ENCODE results near the gene ARL6IP4.
"Not testable (repeated sequence)": the region's sequence is repeated elsewhere in the genome, so short reads cannot be mapped to it uniquely, and the experiment has no call there.

Gene ARL6IP4

DNA sequence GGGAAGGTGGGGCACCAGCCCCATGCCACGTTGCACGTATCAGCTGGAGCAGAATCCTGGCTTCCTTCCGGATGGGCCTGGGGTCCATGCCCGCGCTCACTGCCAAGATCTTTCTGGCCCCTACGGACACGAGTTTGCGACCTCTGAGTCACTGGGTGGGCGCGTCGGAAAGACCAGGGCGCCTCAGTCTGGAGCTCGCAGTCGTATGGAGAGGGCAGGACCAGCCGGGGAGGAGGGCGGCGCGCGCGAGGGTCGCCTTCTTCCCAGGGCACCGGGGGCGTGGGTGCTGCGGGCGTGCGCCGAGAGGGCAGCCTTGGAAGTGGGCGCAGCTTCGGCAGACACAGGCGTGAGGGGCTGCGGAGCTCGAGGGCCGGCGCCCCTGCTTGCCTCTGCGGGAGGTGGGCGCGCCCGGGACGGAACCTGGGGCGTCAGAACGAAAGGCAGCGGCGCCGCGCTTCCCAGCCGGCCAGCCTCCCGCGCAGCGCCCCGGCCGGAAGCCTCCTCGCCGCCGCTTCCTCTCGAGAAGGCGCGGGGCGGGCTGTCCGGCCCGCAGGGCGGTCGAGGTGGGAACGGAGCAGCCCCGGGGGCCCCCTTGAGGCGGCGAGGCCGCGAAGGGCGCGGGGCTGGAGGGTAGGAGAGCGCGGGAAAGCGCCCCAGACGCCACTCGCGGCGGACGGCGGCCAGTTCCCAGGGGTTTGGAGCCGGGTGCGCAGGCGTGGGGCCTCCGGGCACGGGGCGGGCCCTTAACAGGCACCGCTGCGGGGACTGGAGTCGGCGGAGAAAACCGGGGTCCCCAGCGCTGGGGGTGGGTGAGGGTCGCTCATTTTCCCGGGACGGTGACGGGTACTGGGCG is at the start of gene ARL6IP4:
Gene ARL6IP4, plus strand, starts transcription at position 499 of the 853 bp plus-strand sequence. CDS start 459 bp downstream, outside the sequence.
- peak; percentile 35 to 37 for DNase-seq (ENCODE audit: low read depth in 2 of 2)

DNA sequence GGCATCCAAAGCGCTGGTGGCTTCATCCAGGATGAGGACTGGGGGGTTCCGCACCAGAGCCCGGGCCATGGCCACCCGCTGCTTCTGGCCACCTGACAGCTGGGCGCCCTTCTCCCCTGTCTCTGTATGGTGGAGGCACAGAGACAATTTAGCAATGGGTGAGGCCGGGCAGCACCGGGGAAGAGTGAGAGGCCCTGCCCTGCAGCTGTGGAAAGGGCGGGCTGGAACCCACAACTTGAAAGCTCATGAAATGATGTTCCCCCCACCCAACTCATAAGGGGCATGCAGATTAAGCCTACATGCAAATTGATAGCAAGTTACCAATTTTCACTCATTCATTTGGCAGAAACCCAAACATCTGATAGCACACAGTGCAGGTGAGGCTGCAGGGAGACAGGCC is 48.3 kb upstream of the ARL6IP4 start:
- DNase-seq (ENCODE audit: low read depth in 2 of 2), result no peak

DNA sequence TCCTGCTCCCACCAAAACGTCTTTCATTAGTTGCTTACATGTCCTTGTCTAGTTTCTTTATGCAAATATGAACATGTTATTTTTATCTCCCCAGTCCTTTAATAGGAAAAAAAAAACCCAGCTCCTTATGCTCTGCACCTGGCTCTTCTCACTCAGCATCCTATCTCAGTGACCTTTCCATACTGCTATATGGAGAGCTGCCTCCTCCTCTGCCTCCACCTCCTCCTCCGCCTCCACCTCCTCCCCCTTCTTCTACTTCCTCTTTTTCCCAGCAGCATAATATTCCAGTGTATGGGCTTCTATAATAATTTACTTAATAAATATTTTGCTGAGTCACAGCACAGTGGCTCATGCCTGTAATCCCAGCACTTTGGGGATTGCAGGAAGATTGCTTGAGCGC is 45.8 kb upstream of the ARL6IP4 start:
- no peak for DNase-seq (ENCODE audit: low read depth in 2 of 2)

DNA sequence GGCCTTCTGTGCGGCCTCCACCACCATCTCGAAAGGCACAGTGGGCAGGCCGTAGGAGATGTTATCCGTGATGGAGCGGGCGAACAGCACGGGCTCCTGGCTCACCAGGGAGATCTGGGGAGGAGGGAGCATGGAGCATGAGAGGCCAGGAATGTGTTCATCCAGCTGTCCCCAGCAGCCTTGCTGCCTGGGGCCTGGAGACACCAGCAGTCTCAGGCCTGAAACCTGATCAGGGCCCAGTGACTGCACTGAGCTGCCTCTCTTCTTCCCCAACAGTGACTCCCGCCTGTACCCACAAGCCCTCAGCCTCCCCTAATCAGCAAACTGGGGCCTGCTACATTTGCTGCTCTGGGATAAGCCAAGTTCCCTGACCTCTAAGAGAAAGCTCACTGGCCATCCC is 45.2 kb upstream of the ARL6IP4 start:
- no peak for DNase-seq (ENCODE audit: low read depth in 2 of 2)

DNA sequence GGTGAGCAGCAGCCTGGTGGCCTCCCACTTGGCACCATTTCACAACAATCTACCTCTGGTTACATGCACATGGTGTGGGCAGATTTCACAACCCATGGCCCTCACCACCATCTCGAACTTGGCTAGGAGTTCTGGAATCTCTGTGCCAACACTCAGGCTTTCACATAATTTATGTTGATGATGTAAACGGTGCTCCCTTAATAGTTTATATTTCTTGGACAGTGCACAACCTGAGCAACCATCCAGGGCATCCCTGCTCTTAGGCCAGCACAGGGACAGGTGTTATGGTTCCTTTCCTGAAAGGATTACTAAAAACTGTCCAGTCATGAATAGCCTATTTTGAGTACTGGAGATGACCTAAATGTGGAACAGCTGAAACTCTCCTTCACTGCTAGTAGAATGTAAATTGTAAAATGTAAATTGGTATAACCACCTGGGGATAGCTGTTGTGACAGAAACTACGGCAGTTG is 42.8 kb upstream of the ARL6IP4 start:
- DNase-seq (ENCODE audit: low read depth in 2 of 2), result no peak

DNA sequence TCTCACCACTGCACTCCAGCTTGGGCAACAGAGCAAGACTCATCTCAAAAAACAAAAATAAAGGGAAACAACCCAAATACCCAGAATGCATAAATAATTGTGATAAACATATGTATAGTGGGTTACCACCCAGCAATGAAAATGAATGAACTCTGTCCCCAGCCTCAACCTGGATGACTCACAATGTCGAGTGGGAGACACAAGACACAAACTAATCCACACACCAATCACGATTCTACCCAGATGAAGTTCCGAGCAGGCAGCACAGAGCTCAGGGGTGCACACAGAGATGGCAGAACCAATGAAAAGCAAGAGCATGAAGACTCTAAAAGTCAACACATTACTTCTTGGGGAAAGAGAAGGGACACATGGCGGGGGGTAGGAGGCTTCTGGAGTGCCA is 41.4 kb upstream of the ARL6IP4 start:
- DNase-seq (ENCODE audit: low read depth in 2 of 2), result no peak

DNA sequence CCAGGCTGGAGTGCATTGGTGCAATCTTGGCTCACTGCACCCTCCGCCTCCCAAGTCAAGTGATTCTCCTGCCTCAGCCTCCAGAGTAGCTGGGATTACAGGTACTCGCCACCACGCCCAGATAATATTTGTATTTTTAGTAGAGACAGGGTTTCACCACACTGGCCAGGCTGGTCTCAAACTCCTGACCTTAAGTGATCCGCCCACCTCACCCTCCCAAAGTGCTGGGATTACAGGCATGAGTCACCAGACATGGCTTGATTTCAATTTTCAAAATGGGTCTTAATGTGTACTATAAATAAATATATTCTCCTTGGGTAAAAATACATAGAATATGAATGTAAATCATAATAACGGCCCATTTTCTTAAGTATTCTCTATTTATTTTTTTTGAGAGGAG is 39.1 kb upstream of the ARL6IP4 start:
- not testable (repeated sequence) for DNase-seq (ENCODE audit: low read depth in 2 of 2)

DNA sequence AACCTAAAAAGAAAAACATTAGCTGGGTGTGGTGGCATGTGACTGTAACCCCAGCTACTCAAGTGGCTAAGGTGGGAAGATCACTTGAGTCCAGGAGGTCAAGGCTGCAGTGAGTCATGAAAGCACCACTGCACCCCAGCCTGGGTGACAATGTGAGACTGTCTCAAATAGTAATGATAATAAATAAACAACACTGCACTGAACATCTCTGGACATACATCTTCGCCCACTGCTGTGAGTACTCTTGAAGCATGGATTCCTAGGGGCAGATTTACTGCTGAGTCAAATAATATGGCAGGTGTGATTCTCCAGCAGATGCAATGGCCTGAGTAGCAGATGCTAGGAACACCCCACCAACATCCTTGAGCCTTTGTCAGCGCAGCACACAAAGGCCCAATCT is 37.8 kb upstream of the ARL6IP4 start:
- DNase-seq (ENCODE audit: low read depth in 2 of 2), result no peak

DNA sequence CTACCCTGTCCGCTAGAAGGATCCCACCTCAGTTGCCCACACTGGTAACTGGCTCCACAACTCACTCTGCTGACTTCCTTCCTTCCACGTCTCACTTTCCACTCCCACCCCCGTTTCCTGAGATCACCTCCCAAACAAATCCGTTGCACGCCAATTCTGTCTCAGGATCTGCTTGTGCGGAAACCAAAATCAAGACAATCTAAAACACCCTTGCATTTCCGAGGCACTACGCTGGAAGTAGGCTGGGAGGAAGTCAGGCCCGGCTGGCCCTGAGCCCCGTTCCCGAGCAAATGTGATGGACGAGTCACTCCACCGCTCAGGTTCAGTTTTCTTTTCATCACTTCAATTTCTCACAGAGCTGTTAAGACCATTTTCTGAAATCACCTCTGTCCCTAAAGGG is 37.3 kb upstream of the ARL6IP4 start:
- DNase-seq (ENCODE audit: low read depth in 2 of 2), result no peak

DNA sequence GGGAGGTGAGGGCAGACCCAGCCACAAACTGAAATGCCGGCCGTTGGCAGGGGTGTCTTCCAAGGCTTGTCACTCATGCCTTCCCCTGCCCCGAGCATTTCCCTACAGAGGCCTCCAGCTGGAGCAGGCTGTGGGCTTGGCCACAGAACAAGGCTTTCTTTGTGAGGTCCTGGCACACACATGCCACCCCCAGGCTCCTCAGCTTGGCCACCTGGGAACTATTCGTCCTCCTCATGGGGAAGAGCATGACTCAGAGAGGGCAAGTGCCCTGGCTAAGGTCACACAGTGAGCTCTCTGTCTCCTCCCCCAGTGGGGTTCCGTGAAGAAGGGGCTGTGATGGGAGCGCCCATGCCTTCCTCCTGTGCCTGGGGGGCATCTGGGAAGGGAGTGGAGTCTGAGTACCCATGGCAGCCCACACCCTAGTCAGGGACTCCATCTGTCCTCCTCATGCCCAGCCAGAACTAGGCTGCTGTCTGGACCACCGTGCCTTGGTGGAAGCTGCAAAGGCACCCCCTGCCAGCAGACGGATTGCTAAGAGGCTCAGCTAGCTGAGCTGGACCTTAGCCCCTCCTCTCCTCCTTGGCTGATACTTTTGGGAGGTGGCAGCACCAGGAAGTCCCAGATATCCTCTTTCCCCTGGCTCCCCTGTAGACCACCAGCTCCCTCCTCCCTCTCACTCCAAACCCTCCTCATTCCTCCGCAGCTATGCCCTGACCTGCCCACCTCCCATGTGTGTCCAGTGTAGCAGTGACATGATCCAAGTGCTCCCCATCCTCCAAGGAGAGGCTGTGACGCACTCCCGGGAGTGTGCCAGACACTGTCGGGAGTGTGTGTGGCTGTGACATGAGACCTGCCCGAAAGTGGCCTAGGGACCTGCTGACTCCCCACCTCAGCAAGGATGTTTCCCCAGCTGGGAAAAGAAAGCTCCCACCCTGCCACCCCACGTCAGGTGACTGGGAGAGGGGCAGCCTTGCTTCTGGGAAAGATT is 35.6 kb upstream of the ARL6IP4 start:
- no peak for DNase-seq (ENCODE audit: low read depth in 2 of 2)

DNA sequence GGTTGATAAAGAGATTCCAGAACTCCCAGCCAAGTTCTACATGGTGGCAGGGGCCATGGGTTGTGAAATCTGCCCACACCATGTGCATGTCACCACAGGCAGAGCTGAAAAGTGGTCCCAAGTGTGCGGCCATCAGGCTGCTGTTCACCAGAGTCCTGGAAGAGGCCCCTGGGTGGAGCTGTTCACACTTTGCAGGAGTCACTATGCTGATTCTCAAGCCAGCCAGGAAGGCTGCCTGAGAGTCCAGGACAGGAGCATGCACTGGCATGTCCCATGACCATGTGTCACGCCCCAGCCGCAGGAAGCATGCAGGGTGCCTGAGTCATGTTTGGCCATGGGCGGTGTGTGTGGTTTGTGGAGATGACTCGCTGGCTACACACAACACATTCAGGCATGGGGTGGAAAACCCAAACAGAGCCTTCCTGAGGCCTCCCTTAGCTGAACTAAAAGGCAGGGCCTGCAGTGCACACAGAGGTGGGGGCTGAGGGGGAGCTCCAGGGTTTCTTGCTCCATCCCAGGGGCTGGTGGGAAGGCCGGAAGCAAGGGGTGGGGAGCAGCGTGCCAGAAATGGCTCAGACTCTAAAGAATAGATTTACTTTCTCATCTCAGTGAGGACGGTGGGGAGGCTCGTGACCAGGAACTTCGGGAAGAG is 33.7 kb upstream of the ARL6IP4 start:
- peak; percentile 50 to 62 for DNase-seq (ENCODE audit: low read depth in 2 of 2)

DNA sequence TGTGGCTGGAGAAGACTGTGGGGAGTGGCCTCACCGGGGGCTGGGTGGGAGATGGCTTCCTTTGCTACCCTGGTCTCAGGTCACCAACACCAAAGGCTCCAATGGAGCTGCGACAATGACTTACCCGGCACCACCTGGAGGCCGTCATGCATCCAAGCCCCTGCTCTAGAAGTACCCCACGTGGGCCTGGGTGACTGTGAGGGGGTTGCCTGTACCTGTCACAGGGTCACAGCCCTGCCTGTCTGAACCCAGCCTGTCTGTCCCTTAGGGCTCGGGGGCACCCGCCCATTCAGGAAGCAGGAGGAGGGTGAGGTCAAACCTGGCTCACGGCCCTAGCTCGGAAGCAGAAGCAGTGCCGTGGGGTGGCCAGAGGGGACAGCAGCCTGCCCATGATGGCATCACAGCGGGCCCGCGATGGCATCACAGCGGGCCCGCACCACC is 33.1 kb upstream of the ARL6IP4 start:
- DNase-seq (ENCODE audit: low read depth in 2 of 2), result no peak

DNA sequence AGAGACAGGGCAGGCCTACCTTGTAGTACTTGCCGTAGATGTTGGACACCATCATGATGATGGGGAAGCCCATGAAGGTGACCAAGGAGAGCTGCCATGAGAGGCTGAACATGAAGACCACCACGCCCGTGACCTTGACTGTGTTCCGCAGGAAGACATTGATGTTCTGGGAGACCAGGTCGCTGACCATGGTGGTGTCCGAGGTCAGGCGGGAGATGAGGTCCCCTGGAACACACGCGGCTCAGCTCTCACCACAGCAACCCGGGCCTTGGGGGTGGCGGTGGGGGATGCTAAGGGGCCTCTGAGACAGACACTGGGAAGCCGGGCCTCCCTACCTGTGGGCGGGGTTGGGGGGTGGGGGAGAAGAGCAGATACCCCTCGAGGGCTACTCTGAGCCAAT is 31.9 kb upstream of the ARL6IP4 start:
- no peak for DNase-seq (ENCODE audit: low read depth in 2 of 2)

DNA sequence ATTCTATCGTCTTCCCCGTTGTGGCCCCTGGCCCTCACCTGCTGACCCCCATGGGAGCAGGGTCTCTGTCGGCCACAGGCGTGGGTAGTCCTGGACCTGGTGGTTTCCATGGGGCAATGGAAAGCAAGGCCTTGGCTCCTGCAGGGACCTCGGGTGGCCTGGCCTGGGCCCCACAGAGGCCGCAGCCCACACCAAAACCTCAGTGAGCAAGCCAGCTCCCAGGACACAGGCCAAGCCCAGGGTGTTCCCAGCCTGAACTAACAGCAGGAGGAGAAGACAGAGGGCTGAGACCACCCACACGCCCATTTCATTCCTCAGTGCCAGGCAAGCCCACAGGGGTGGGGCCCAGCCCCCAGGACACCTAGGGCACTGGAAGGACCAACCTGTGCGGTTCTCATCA is 31.1 kb upstream of the ARL6IP4 start:
- DNase-seq (ENCODE audit: low read depth in 2 of 2), result no peak

DNA sequence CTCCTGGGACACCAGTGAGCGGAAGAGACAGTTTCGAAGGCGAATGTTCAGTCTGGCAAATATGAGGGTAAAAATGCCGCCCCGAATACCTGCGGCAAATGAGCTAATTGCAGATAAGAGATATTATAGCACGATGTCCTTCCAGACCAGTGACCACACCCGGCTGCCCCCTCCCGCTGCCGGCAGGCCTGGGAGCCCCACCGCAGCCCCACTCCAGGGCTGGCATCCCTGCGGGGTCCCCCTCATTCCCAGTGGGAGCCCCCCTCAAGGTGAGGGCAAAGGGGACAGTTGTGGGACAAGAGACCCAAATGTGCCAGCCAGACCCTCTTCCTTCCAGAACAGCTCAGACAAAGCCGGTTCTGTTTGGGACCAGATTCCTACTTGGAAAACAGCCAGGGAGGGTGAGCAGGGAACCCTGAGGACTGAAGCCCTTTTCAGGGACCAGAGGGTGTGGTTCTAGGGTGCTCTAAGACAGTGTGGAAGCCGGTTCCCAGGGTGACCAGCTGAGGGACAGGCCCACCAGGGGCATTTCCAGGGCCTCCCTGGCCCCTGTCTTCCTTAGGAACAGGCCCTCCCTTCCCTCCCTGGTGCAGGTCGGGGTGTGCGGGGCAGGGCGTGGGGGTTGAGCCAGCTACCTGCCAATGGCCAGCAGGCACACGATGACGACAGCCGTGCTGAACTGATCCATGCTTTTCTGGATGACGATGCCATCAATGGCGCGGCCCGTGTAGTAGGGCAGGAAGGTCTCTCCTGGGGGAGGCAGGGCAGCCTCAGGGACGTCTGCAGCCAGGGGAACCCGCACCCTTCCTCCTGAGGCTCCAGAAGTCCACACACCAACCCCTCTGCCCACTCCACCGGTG is 30.4 kb upstream of the ARL6IP4 start:
- no peak for DNase-seq (ENCODE audit: low read depth in 2 of 2)

DNA sequence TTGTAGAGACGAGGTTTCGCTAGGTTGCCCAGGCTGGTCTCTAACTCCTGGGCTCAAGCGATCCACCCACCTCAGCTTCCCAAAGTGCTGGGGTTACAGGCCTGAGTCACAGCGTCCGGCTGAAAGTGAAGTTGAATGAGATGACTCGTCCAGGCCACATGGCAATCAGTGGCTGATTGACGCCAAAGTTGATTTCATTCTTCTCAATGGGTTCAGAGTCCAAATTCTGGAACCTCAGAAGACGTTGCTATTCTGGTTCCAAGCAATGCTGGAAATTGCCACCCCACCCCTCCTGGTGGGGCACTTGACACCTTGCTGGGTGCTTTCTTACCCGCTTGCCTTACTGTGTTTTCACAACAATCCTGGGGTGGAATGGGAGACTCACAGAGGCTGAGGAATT is 29.1 kb upstream of the ARL6IP4 start:
- DNase-seq (ENCODE audit: low read depth in 2 of 2), result no peak

DNA sequence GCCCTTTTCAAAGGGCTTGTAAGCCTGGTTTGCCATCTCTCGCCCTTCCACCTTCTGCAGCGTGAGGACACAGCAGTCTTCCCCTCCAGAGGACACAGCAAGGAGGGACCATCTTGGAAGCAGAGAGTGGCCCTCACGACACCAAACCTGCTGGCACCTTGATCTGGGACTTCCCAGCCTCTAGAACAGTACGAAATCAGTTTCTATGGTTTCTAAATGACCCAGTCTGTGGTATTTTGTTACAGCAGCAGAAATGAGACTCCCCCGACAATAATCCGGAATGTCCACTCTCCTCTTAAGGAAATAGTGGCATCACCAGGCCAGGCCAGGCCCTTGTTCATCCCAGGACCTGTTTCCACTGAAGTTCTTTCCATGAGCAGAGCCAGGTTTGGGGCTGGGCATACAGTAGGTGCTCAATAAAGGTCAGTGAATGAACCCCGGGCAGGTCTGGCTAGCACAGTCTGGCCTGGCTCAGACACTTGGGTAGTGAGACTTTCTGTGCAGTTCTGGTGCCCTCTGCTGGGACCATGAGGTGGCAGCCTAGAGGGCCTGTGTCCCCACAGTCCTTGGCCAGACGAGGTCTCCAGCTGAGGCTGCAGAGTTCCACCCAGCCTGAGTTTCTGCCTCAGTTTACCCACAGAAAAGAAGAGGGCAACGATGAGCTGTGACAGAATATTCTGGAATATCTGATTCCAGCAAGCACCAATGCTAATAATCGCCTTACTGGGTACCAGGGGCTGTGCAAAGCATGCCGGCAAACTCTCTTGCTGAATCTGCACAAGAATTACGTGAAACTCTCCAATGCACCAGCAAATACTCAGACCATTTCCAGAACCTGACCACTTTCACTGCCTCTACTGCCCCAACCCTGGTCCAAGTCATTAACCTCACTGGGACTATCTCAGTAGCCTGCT is 28.2 kb upstream of the ARL6IP4 start:
- DNase-seq (ENCODE audit: low read depth in 2 of 2), result peak; percentile 42 to 54

DNA sequence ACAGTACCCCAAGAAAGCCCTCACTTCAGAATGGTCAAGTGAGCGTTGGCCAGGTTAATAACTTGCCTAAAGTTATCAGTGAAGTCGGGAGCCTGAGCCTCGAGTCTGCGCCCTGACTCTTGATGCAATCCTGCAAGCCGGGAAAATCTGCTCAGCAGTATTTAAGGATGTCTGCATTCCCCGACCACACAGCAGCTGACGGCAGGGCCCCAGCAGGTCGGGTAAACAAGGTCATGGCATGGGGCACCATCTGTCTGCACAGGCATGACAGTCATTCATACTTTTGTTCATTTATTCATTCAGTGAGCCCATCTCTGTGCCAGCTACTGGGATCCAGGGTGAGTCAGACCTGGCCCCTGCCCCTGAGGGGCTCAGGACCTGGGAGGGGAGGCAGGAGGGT is 25.3 kb upstream of the ARL6IP4 start:
- DNase-seq (ENCODE audit: low read depth in 2 of 2), result no peak

DNA sequence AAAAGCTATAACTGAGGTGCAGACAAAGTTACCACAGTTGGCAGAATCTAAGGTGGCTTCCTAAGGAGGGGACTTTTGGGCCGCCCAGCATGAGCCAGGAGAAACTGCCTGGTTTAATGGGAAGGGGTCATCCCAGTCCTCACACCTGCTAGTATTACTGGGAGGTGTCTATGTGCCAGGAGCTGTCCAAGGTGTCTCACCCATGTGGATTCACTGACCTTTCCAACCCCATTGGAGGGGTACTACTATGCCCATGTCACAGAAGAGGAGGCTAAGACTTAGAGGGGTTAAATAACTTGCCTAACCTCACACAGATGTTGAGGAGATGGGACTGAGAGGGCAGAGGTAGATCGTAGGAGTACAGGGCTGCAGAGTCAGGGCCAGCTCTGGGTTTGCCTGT is 24.4 kb upstream of the ARL6IP4 start:
- no peak for DNase-seq (ENCODE audit: low read depth in 2 of 2)

Data from stimulated activated CD8-positive, alpha-beta memory T cell treated with anti-CD3 and anti-CD28 coated beads, Interleukin-2, amount 100 ng/mL, for 1 hour (primary cell).